ENCODE data around the gene SVOPL.

Gene SVOPL

DNA sequence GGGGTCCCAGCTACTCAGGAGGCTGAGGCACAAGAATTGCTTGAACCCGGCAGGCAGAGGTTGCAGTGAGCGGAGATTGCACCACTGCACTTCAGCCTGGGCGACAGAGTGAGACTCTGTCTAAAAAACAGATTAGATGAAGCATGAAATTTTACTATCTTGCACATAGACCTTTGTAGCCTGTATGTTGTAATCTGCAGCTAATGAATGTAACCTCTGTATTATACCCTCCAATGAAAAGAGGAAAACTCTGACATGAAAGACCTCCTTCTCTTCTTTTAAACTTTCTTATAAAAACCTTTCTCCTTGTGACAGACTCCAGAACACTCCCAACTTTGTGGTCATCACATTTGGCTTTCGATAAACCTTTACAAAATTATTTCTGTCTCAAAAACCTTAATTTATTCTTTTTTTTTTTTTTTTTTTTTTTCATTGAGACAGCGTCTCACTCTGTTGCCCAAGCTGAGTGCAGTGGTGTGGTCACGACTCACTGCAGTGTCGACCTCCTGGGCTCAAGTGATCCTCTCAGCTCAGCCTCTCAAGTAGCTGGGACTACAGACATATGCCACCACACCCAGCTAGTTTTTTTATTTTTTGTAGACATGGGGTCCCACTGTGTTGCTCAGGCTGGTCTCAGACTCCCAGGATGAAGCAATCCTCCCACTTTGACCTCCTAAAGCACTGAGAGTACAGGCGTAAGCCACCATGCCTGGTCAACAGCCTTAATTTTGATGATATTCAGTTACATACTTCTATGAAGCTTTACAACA is 97.4 kb downstream of the SVOPL start:
- DNase-seq = no peak

DNA sequence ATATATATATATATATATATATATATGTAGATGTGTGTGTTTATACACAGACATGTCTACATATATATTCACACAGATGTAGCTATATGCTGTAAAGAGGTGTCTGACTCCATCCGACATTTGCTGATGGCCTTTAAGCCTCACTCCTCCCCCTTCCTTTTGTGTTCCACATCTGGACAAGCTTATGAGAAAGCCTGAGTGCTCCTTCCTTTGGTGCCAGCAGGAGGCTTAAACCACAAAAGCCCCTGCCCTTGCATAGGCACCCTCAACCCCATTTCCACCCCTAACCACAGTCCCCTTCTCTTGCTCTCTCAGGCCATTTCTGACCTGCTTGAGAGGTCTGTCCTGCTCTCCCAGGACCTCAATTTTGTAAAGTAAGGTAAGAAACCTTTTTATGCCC is 98.7 kb downstream of the SVOPL start:
- no peak for DNase-seq

DNA sequence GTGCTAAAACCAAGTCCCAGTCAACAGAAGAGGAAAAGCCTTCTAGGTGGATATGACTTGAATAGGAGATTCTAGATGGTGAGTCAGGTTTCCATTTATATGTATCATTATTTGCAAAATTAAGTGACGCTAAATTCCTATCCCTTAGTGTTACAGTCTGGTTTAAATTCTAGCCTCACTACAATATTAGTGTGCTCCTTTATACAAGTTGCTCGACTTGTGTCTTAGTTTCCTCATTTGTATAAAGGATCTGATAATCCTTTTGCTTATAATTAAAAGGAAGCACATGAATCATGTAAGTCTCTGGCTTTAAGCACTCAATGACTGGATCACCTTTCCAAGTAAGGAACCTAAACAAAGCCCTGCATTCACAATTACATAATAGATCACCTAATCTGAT is 105.7 kb downstream of the SVOPL start:
- no peak for DNase-seq

DNA sequence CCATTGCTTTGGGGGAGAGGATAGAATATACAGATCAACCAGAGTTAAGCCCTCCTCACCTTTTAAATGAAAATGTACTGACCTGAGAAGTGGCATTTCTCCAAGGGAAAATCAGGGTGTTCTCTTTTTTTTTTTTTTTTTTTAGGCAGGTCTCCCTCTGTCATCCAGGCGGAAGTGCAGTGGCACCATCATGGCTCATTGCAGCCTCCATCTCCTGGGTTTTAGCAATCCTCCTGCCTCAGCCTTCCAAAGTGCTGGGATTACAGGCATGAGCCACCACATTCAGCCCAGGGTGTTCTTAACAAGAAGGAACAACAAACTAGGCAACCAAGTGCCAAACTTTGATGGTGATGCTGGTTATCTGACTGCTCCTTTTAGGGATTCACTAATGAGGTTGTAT is 111.0 kb downstream of the SVOPL start:
- DNase-seq = no peak

DNA sequence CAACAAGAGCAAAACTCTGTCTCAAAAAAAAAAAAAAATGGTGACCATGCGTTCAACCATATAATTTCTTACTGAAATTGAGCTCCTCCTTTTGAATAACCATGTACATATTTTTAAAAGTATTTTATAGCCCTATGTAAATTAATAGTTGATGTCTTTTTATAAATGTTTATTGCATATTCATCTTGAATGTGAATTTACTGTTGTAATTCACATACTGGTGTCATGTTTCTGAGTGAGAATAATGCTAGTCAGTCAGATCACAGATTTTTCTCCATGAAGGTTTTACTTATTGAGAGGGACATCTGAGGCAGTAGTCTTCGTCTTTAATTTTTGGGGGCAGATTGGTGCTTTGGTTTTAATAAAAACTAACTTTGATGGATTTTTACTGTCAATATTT is 112.2 kb downstream of the SVOPL start:
- no peak for DNase-seq

DNA sequence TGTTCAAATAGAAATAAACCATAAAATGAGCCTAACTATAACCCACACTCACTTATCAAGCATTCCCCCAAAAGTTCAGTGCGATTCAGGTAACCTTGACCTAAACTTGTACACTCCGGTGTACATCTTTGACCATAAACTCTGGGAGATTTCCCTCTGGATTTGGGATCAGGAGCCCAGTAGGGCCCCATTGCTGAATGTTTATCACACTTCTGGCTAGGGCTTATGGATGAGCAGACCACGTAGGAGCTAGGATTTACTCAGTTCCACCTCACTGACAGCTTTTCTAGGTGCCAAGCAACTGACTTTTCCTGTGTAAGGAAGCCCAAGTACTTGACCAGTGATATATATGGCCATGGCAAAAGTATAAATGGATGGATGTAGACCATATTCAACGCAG is 113.7 kb downstream of the SVOPL start:
- no peak for DNase-seq

DNA sequence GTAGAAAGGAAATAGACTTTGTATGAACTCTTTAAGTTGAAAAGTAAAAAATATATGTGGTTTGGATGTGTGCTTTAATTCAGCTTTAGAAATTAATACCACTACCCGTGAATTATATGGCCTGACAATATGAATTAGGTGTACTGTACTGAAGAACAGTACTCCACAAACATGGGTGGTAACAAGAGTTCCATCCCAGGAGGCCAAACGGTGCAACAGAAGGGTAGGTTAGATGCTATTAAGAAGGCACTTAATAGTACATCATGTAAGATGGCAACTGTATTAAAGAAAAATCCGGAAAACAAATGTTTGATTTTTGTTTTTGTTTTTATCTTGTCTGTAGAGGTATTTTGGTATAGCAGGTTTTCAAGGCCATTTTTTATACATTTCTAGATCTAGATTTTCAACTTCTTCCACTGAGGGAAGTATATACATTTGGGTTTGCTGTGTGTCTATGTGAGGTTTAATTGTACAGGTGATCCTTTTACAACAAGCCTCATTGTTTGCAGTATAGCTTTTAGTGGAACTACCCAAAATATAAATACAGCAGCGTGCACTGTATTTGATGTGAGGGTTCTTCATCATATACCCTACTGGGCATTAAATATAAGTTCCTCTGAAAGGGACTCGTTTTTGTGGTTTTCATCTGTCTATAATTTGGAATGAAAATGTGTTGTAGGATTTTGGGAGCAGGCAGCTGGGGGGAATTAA is 115.7 kb downstream of the SVOPL start:
- DNase-seq = no peak

DNA sequence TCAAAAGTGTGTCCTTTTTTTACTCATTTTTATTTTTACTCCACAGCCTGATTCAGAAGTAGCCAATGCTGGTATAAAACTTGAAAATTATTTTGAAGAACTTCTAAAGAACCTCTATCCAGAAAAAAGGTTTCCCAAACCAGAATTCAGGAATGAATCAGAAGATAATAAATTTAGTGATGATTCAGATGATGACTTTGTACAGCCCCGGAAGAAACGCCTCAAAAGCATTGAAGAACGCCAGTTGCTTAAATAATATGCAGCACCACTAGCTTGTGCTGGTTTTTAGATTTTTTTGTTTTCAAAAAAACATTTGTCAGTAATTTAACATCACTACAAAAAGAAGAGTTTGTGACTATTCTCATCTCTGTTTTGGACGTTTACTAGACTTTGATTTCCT is 116.5 kb downstream of the SVOPL start:
- DNase-seq = no peak

DNA sequence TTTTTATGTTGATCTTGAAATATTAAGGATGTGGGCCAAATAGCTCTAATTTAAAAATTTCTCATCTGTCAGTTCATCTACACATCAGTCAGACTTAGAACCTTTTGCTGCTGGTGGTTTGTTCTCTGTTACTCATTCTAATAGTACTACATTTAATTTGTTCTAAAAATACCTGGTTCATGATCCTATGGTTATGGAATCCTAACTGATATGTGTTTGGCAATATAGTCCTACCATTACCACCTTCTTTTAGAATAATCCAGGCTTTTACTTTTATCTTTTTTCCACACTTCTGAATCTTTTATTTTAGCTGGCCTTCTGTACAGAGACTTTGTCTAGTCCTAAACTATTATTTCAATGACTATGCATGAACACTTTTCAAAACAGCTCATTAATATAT is 116.9 kb downstream of the SVOPL start:
- no peak for DNase-seq

DNA sequence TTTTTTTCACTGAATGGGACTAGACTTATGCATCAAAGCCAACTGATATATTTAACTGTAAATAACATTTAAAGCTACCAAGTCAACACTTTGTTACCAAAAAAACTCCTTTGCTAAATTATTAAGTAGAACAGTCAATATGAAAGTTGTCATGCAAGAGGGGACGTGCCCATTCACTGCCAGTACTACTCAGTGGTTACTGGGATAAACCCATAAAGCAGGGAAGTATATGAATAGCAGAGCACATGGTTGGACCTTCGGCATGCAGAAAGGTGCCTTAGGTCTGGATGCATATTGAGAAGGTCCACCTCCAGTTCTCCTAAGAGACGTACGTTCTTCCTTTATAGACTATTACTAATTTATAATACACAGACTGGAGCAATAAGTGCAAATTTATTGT is 120.1 kb downstream of the SVOPL start:
- no peak for DNase-seq

DNA sequence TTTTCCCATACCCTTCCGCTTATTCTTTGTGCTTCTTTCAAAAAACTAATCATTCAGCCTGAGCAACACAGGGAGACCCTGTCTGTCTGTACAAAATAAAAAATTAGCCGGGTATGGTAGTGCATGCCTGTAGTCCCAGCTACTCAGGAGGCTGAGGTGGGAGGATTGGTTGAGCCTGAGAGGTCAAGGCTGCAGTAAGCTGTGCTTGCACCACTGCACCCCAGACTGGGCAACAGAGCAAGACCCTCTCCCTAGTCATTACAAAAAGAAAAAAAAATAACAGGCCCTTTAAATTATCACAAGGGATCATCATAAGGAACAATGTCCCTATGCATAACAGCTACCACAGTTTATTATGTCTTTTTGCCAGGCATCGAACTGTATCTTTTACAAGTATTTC is 121.5 kb downstream of the SVOPL start:
- no peak for DNase-seq

DNA sequence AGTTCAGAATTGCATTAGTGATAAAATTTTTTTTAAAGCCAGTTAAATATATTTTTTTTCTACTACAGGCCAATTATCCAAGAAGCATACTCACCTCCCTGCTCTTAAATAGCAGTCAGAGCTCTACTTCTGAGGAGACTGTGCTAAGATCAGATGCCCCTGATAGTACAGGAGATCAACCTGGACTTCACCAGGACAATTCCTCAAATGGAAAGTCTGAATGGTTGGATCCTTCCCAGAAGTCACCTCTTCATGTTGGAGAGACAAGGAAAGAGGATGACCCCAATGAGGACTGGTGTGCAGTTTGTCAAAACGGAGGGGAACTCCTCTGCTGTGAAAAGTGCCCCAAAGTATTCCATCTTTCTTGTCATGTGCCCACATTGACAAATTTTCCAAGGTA is 122.0 kb downstream of the SVOPL start:
- DNase-seq = no peak

DNA sequence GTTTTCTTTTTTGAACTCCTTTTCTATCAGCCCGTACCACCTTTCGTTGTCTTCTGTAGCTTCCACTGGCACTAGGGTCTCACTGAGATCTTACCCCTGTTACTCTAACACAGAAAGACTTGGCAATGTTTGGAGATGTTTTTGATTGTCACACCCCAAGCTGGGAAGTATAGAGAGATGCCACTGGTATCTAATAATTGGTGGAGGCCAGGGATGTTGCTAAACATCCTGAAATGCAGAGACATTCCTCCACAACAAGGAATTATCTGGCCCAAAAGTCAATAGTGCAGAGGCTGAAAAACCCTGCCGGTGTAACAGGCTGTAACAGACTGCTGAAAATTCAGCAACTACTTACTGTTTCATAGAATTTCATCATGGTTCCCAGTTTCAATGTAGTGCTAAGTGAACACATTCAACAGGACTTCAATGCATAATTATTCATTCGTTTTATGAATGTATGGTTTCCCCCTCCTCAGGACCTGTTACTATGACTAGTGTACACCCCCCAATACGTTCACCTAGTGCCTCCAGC is 125.2 kb downstream of the SVOPL start:
- no peak for DNase-seq

DNA sequence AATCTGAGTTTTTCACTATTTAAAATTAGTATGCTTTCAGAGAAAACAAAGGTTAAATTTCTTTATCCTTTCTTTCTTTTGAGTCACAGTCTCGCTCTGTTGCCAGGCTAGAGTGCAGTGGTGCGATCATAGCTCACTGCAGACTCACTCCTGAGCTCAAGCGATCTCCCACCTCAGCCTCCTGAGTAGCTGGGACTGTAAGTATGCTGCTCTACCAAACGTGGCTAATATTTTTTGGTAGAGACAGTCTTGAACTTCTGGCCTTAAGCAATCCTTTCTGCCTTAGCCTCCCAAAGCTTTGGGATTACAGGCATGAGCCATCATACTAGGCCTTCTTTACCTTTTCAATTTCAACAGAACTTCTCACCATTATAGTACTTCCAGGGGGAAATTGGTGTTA is 127.4 kb downstream of the SVOPL start:
- no peak for DNase-seq

DNA sequence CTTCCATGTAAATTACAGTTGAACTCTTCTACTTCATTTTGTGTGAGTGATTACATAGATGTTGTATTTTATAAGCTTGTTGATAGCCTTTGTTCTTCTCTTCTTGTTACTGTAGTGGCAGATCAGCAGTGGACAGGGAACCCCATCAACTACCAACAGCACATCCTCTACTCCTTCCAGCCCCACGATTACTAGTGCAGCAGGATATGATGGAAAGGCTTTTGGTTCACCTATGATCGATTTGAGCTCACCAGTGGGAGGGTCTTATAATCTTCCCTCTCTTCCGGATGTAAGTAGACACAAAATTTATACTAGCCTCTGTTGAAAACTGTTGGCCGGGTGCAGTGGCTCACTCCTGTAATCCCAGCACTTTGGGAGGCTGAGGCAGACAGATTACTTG is 130.4 kb downstream of the SVOPL start:
- DNase-seq = no peak

DNA sequence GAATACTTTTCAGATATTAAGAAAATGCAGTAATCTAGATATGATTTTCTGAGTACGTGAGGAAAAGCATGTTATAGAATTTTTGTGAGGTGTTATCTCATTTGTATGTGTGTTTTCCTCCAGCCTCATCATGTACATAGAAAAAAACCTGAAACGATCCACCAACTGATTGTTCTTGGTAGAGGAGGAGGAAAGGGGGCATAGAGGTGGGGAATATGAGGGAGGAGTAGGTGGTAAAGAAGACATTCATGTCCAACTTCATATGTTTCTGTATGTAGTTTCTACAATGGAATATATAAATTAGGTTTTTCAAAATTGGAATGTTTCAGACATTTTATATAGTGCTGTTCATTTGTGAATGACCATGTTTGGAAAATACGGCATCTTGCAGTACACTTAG is 131.7 kb downstream of the SVOPL start:
- no peak for DNase-seq

DNA sequence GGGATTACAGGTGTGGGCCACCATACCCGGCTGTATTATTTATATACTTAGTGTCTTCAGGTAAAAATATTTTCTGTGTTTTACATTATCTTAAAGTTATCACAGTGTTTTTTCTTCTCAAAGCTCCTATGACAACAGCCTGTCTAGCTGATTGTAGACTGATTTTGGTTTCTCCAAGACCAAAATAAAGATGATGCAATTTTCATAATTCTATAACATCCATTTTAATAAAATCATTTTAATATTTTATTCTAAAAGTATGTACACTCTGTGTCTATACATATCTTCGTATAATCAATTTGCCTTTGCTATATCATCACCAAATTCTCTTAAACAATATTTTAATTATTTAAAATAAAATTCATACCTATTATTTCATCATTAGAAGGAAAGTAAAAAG is 132.5 kb downstream of the SVOPL start:
- DNase-seq = no peak

DNA sequence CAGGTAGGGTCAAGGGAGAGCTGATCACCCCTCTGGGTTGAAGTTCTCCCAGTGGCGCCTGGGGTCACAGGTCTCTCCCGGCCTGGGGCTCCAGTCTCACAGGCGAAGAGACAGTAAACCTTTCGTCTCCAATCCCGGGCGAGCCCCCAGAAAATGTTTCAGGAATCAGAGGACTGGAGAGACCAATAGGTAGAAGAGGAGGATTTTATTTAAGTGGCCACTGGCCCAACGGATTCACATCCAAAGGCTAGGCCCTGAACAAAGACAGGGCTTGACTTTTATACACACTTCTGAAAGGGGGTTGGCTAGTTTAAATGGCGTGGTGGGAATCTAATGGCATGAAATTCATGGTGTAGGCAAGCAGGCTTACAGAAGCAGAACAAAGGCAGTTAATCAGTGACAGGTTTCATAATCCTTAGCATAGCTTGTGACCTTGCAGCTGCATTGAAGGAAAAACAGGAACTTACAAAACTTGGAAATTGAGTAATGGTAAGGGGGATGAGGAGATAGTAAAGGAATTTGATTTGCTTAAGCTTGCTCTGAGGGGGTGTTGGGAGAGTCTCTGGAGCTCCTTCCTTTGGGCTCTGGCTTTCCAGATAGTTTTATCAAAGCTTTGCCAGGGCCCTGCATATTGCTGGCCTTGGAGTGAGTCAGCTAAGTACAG is 135.6 kb downstream of the SVOPL start:
- DNase-seq = no peak

DNA sequence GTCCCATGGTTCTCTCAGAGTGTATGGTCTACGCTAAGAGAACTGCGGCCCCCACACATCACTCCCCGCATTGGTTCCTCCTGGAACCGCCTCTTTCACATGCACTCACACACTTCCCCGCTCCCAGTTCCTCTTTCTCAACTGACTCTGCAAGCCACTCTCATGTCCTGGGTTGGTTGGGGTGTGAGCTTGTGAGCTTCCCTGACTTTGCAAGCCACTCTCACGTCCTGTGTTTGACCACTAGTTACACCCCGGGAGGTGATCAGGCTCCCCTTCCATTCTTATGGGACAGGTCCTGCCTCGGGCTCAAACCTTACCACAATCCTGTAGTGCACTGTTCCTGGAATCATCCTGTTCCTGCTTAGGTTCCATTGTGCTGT is 136.1 kb downstream of the SVOPL start:
- DNase-seq = no peak

DNA sequence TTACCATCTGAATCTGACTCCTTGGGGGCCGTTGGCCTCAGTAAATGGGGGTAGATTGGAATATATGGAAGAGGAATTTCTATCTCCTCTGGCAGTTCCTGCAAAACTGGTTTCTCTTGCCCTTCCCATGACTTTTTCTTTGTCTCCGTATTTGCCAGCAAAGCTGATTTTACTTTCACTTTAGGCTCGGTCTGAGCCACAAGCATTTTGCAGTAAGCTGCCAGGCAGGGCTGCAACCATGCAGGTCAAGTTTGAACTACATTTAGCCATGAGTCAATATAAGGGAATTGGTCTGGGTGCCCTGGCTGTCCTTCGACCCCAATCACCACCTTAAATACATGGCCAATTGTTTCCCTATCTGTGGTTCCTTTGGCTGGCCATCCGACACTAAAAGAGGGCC is 136.8 kb downstream of the SVOPL start:
- no peak for DNase-seq

DNA sequence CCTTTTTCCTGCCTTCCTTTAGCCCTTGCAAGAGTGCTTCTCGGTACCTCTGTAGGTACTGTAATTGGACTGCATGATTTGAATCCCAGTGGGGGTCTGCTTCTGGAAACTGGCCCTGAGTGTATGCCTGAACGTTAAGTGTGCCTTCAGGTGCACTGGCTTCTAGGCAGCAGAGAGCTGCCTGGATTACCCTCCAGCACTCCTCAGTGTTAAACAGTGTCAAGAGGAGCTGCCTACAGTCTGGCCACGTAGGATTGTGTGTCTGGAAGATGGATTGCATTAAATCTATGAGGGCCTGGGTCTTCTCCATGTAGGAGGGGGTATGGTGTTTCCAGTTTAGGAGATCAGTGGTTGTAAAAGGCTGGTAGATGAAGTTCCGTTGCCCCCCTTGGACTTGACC is 137.4 kb downstream of the SVOPL start:
- DNase-seq = no peak

DNA sequence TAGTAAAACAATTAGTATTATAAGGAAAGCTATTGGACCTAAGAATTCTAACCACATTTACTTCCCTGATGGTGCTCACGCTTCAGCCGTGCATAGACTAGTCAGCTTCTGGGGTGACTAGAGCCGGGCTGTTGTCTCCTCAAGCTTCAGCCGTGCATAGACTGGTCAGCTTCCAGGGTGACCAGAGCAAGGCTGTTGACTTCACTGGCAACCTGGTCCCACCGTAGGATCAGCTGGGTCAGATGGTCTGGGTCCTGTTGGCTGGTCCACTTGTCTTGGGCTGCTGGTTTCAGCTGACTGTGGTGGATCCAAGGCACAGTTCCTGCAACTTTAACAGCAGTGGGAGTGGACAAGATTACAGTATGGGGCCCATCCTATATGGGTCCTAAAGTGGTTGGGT is 141.7 kb downstream of the SVOPL start:
- no peak for DNase-seq

DNA sequence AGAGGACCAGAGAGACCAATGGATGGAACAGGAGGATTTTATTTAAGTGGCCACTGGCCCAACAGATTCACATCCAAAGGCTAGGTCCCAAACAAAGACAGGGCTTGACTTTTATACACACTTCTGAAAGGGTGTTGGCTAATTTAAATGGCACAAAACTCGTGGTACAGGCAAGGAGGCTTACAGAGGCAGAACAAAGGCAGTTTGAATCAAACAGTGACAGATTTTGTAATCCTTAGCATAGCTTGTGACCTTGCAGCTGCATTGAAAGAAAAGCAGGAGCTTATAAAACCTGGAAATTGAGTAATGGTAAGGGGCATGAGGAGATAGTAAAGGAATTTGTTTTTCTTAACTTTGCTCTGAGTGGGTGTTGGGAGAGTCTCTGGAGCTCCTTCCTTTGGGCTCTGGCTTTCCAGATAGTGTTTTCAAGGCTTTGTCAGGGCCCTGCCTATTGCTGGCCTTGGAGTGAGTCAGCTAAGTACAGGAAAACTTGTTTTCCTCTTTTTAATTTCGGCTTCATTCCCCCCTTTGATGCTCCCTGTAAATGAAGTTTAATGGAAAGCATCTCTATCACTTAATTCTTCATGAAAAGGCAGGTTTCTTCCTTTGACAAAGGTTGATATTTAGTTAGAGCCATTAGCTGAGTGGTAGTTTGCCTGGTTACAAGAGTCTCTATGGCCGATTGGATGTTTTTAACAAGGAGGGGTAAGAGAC is 144.2 kb downstream of the SVOPL start:
- DNase-seq = no peak

Data from CD4-positive, alpha-beta T cell treated with Interferon alpha-2 for 1 hour (primary cell).